Measurements from ENCODE around the gene ZNF493.

The ZNF493 gene

GRCh38 chr19:21396893-21397572, at the start of gene ZNF493:
ZNF493 (plus strand) TSS chr19:21397133; CDS start chr19:21397238, 105 bp downstream.
- DNase-seq = peak; percentile 85

- DNase-seq = no peak
These were observed 44.1 kb upstream of the ZNF493 start for GRCh38 chr19:21352830-21353229.

- peak; percentile 80 for DNase-seq
These were observed 38.0 kb upstream of the ZNF493 start, which contains the start of gene ZNF738 for GRCh38 chr19:21358768-21359451. ZNF738 (plus strand) TSS chr19:21359000; CDS start chr19:21359141, 141 bp downstream.

- no peak for DNase-seq
These were observed 34.6 kb upstream of the ZNF493 start for GRCh38 chr19:21362291-21362690.

GRCh38 chr19:21383980-21384582, 12.9 kb upstream of the ZNF493 start:
- no peak for DNase-seq

- DNase-seq = no peak
These were observed 812 bp upstream of the ZNF493 start for GRCh38 chr19:21396121-21396520.

- DNase-seq = no peak
These were observed 1.9 kb downstream of the ZNF493 start for GRCh38 chr19:21398851-21399250.

- no peak for DNase-seq
These were observed 5.5 kb downstream of the ZNF493 start for GRCh38 chr19:21402303-21402985.

GRCh38 chr19:21410166-21410565, 13.2 kb downstream of the ZNF493 start:
- no peak for DNase-seq

GRCh38 chr19:21422244-21422643, 25.3 kb downstream of the ZNF493 start:
- no peak for DNase-seq

- DNase-seq = no peak
These were observed 26.4 kb downstream of the ZNF493 start for GRCh38 chr19:21423057-21424041.

- no peak for DNase-seq
These were observed 33.7 kb downstream of the ZNF493 start for GRCh38 chr19:21430675-21431074.

- no peak for DNase-seq
These were observed 35.7 kb downstream of the ZNF493 start for GRCh38 chr19:21432590-21432989.

GRCh38 chr19:21434516-21434915, 37.6 kb downstream of the ZNF493 start:
- no peak for DNase-seq

- DNase-seq = no peak
These were observed 38.1 kb downstream of the ZNF493 start for GRCh38 chr19:21434967-21435544.

- no peak for DNase-seq
These were observed 42.3 kb downstream of the ZNF493 start for GRCh38 chr19:21439201-21439751.

GRCh38 chr19:21440321-21440720, 43.4 kb downstream of the ZNF493 start:
- DNase-seq = no peak

- no peak for DNase-seq
These were observed 54.3 kb downstream of the ZNF493 start for GRCh38 chr19:21451187-21451586.

GRCh38 chr19:21454901-21455300, 58.0 kb downstream of the ZNF493 start:
- DNase-seq = no peak

GRCh38 chr19:21460686-21461085, 63.8 kb downstream of the ZNF493 start:
- DNase-seq = no peak

GRCh38 chr19:21462540-21462939, 65.6 kb downstream of the ZNF493 start:
- DNase-seq = no peak

Data from activated CD4-positive, CD25-positive, alpha-beta regulatory T cell treated with anti-CD3 and anti-CD28 coated beads, Interleukin-2, amount 50 U/mL, for 72 hours (primary cell).